GM21390 (cell line): Measurements from ENCODE around the gene OLIG2.

Experiments
- ATAC-seq: cut with Tn5 transposase; IDR thresholded peaks from one replicate; pipeline ENCODE4 v1.9.1; 2021; ENCODE audit not compliant: unreplicated experiment

Gene OLIG2

GRCh38 chr21:33025489-33026442 is at the start of gene OLIG2:
TSS of gene OLIG2 (plus strand) at chr21:33025935. CDS start at chr21:33026863, 928 bp downstream.
- ATAC-seq: no peak

GRCh38 chr21:32976791-32977190 is 48.9 kb upstream of the OLIG2 start:
- ATAC-seq: no peak

- ATAC-seq: no peak
Measured at GRCh38 chr21:32977216-32977615, 48.5 kb upstream of the OLIG2 start.

GRCh38 chr21:32978331-32979270 is 47.1 kb upstream of the OLIG2 start:
- no peak for ATAC-seq

GRCh38 chr21:32979598-32980268 is 46.0 kb upstream of the OLIG2 start:
- ATAC-seq: no peak

GRCh38 chr21:32981096-32981495 is 44.6 kb upstream of the OLIG2 start:
- no peak for ATAC-seq

- no peak for ATAC-seq
Measured at GRCh38 chr21:32990666-32991065, 35.1 kb upstream of the OLIG2 start.

GRCh38 chr21:32991361-32991760 is 34.4 kb upstream of the OLIG2 start:
- ATAC-seq: no peak

GRCh38 chr21:32993894-32994293 is 31.8 kb upstream of the OLIG2 start:
- ATAC-seq: no peak

- ATAC-seq: no peak
Measured at GRCh38 chr21:32994305-32994704, 31.4 kb upstream of the OLIG2 start.

- ATAC-seq: no peak
Measured at GRCh38 chr21:33007747-33008146, 18.0 kb upstream of the OLIG2 start.

- ATAC-seq: no peak
Measured at GRCh38 chr21:33008333-33009051, 17.2 kb upstream of the OLIG2 start.

GRCh38 chr21:33010931-33011330 is 14.8 kb upstream of the OLIG2 start:
- ATAC-seq: no peak

GRCh38 chr21:33011462-33011861 is 14.3 kb upstream of the OLIG2 start:
- no peak for ATAC-seq

GRCh38 chr21:33013626-33014025 is 12.1 kb upstream of the OLIG2 start:
- ATAC-seq: no peak

GRCh38 chr21:33014331-33014730 is 11.4 kb upstream of the OLIG2 start:
- ATAC-seq: no peak

- ATAC-seq: no peak
Measured at GRCh38 chr21:33015096-33015495, 10.6 kb upstream of the OLIG2 start.

- ATAC-seq: no peak
Measured at GRCh38 chr21:33015756-33016155, 10.0 kb upstream of the OLIG2 start.

- no peak for ATAC-seq
Measured at GRCh38 chr21:33018707-33019465, 6.8 kb upstream of the OLIG2 start.

- no peak for ATAC-seq
Measured at GRCh38 chr21:33019516-33019884, 6.2 kb upstream of the OLIG2 start.
